HepG2 (cell line): ENCODE measurements around the gene THOC6. TPM values are rescaled to one million over a fixed set of nuclear protein-coding genes. Genes with fewer than 3 reads are reported as not detected.

ENCODE experiments used
- FOXC1 ChIP-seq: sonication (generic); formaldehyde crosslinking; IDR thresholded peaks from 2 replicates; pipeline ENCODE4 v1.8.0; 2022; ENCODE audit warnings: mild to moderate bottlenecking, missing genetic modification reagents, borderline replicate concordance
- HDAC6 ChIP-seq: fragments of 200-600 bp; sonication (generic); IDR thresholded peaks from 2 replicates; pipeline ENCODE4 v1.7.0; 2017; ENCODE audit warnings: mild to moderate bottlenecking, antibody characterized with exemption, low read length, low read depth
- IKZF4 ChIP-seq: sonication (generic); formaldehyde crosslinking; IDR thresholded peaks from 2 replicates; pipeline ENCODE4 v1.5.1; 2020; ENCODE audit warnings: borderline replicate concordance, mild to moderate bottlenecking, low read depth, missing genetic modification reagents; ENCODE audit errors: not compliant biosample characterization
- MEF2D ChIP-seq: sonication (generic); formaldehyde crosslinking; IDR thresholded peaks from 2 replicates; pipeline ENCODE4 v1.5.1; 2020; ENCODE audit warnings: mild to moderate bottlenecking, missing genetic modification reagents
- MIER3 ChIP-seq: IDR thresholded peaks from 2 replicates; pipeline ENCODE4 v1.6.1; 2016; ENCODE audit warnings: missing compliant biosample characterization, borderline replicate concordance
- NFE2 ChIP-seq: sonication (generic); formaldehyde crosslinking; IDR thresholded peaks from 2 replicates; pipeline ENCODE4 v1.4.0; 2020; ENCODE audit warnings: missing genetic modification reagents
- PCBP2 ChIP-seq: fragments of 200-400 bp; formaldehyde crosslinking; optimal IDR thresholded peaks from 2 replicates; pipeline ENCODE3; 2018; ENCODE audit warnings: low read length, low read depth; ENCODE audit not compliant: poor library complexity, severe bottlenecking
- PITX1 ChIP-seq: sonication (generic); formaldehyde crosslinking; IDR thresholded peaks from 2 replicates; pipeline ENCODE4 v1.5.1; 2020; ENCODE audit warnings: mild to moderate bottlenecking, missing genetic modification reagents
- RXRA ChIP-seq: sonication (generic); formaldehyde crosslinking; IDR thresholded peaks from 2 replicates; pipeline ENCODE4 v1.5.1; 2020; ENCODE audit warnings: missing genetic modification reagents
- SAFB2 ChIP-seq: sonication (generic); formaldehyde crosslinking; IDR thresholded peaks from 2 replicates; pipeline ENCODE4 v1.5.1; 2020; ENCODE audit warnings: missing genetic modification reagents, low read depth, mild to moderate bottlenecking, borderline replicate concordance
- U2AF1 ChIP-seq: fragments of 200-400 bp; formaldehyde crosslinking; optimal IDR thresholded peaks from 2 replicates; pipeline ENCODE3; 2017; ENCODE audit warnings: mild to moderate bottlenecking, low read depth, low read length
- ZFP36L1 ChIP-seq: sonication (generic); formaldehyde crosslinking; IDR thresholded peaks from 2 replicates; pipeline ENCODE4 v1.8.0; 2022; ENCODE audit warnings: mild to moderate bottlenecking, missing genetic modification reagents, moderate library complexity
- ZNF446 ChIP-seq: sonication (generic); formaldehyde crosslinking; IDR thresholded peaks from 2 replicates; pipeline ENCODE4 v1.5.0; 2020; ENCODE audit warnings: mild to moderate bottlenecking, missing genetic modification reagents
- ZNF510 ChIP-seq: sonication (generic); formaldehyde crosslinking; IDR thresholded peaks from 2 replicates; pipeline ENCODE4 v1.4.0; 2020; ENCODE audit warnings: low read depth, mild to moderate bottlenecking, missing genetic modification reagents
- ZNF790 ChIP-seq: sonication (generic); formaldehyde crosslinking; IDR thresholded peaks from 2 replicates; pipeline ENCODE4 v1.8.0; 2022; ENCODE audit warnings: missing genetic modification reagents, mild to moderate bottlenecking, borderline replicate concordance
- polyA plus RNA-seq, 8 experiments: library from polyadenylated mRNA; depleted of rRNA in 3 of 8; stranded (reverse) in 7 of 8; unstranded in 1 of 8; fragments of >200 nt; fragmentation: Illumina TruSeq in 4 of 8; extraction: Trizol in 4 of 8; gene quantifications; 2 replicates each; pipeline versions ENCODE4 v1.2.1 to v1.2.3, GENCODE V29; 2011 to 2016; ENCODE audit warnings: low read depth in 4 of 8, missing spikeins in 1 of 8, mixed read lengths in 1 of 8; ENCODE audit not compliant: insufficient read depth in 1 of 8
- total RNA-seq, 5 experiments: library from RNA; depleted of rRNA; stranded (reverse); fragments of >200 nt; fragmentation: Illumina TruSeq; extraction: Trizol; gene quantifications; 2 replicates each; pipeline ENCODE4 v1.2.3, GENCODE V29; 2016; ENCODE audit warnings: low read depth in 1 of 5
- TF ChIP-seq, protein P1 (sequence below): IDR thresholded peaks from 2 replicates; pipeline ENCODE4 v1.6.1; 2018; ENCODE audit warnings: missing genetic modification reagents
- TF ChIP-seq, protein P2 (sequence below), 2 experiments: fragments of 450-650 bp in 1 of 2; sonication (generic) in 1 of 2; formaldehyde crosslinking; IDR thresholded peaks; 2 replicates each; pipeline versions ENCODE4 v1.5.0 to v1.8.0; 2020 to 2022; ENCODE audit warnings: mild to moderate bottlenecking in 1 of 2, missing genetic modification reagents in 1 of 2
- TF ChIP-seq, protein P3 (sequence below): sonication (generic); formaldehyde crosslinking; IDR thresholded peaks from 2 replicates; pipeline ENCODE4 v1.5.1; 2020; ENCODE audit warnings: mild to moderate bottlenecking, missing genetic modification reagents, moderate library complexity
- TF ChIP-seq, protein P4 (sequence below): sonication (generic); formaldehyde crosslinking; IDR thresholded peaks from 2 replicates; pipeline ENCODE4 v1.5.0; 2020; ENCODE audit warnings: missing genetic modification reagents
- TF ChIP-seq, protein P5 (sequence below): IDR thresholded peaks from 2 replicates; pipeline ENCODE4 v1.6.1; 2016
- TF ChIP-seq, protein P6 (sequence below): sonication (generic); formaldehyde crosslinking; conservative IDR thresholded peaks from 2 replicates; pipeline ENCODE4 v1.8.1; 2023; ENCODE audit warnings: missing genetic modification reagents

The THOC6 gene
- total and polyA plus RNA-seq, 2 of the 13 experiments (the other 11 are each of a cell fraction or from before 2014, with no cell fraction given): 32.1 to 37.0 TPM

DNA sequence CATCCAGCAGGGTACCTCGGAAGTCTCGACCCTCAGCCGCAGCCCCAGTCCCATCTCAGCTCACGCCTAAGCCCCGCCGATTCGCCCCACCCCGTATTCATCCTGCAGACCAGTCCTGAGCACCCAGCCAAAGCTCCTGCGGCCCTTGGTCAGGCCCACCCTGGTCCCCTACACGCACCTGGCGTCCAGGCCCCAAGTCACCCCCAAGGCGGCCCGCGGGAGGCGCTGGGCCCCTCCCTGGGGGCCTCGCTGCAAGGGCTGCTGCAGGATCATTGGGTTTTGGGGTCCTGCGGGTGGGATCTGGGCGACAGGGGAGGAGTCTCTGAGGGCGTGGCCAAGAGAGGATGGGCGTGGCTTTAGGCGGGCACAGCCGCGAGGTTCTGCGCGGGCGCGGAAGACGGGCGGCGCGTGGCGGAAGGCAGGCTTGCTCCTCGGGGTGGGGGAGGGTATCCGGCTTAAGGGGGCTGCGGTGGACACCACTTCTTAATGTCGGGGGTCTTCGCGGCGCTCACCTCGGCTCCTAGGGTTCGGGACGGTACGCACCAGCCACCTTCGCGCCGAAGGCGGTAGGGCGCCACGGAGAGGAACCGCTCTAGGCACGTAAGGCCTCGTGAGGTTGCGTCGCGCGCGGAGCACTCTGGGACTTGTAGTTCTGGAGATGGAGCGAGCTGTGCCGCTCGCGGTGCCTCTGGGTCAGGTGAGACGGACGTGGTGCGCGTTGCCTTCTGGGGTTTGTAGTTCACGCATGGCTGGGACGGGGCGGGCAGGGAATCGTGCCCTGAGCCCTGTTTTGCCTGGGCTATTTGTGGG is at the start of gene THOC6, which contains the start of gene HCFC1R1 (continued):
- TF ChIP-seq, protein P1, sequence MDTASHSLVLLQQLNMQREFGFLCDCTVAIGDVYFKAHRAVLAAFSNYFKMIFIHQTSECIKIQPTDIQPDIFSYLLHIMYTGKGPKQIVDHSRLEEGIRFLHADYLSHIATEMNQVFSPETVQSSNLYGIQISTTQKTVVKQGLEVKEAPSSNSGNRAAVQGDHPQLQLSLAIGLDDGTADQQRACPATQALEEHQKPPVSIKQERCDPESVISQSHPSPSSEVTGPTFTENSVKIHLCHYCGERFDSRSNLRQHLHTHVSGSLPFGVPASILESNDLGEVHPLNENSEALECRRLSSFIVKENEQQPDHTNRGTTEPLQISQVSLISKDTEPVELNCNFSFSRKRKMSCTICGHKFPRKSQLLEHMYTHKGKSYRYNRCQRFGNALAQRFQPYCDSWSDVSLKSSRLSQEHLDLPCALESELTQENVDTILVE (CRISPR knock-in tag): peak; percentile 89
- TF ChIP-seq MIER3: peak; percentile 84; the same call in 1 of the 2 replicates
- 0 out of 2 replicates have a peak, but pooled peaks have one; percentile 53 for TF ChIP-seq ZNF510 (CRISPR knock-in tag)
- TF ChIP-seq MEF2D (CRISPR knock-in tag): peak; percentile 83; the same call in 1 of the 2 replicates
- peak; percentile 76; the same call in 1 of the 2 replicates for TF ChIP-seq RXRA (CRISPR knock-in tag)
- TF ChIP-seq, protein P2, sequence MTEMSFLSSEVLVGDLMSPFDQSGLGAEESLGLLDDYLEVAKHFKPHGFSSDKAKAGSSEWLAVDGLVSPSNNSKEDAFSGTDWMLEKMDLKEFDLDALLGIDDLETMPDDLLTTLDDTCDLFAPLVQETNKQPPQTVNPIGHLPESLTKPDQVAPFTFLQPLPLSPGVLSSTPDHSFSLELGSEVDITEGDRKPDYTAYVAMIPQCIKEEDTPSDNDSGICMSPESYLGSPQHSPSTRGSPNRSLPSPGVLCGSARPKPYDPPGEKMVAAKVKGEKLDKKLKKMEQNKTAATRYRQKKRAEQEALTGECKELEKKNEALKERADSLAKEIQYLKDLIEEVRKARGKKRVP (CRISPR knock-in tag; IDR thresholded peaks at IDR 0.05): peak in 1 of 2 experiments; percentile 95; a peak in 2 of 4 replicates
- TF ChIP-seq, protein P3, sequence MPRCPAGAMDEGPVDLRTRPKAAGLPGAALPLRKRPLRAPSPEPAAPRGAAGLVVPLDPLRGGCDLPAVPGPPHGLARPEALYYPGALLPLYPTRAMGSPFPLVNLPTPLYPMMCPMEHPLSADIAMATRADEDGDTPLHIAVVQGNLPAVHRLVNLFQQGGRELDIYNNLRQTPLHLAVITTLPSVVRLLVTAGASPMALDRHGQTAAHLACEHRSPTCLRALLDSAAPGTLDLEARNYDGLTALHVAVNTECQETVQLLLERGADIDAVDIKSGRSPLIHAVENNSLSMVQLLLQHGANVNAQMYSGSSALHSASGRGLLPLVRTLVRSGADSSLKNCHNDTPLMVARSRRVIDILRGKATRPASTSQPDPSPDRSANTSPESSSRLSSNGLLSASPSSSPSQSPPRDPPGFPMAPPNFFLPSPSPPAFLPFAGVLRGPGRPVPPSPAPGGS: peak; percentile 90
- TF ChIP-seq SAFB2 (CRISPR knock-in tag): no peak
- peak; percentile 34; the same call in 1 of the 2 replicates for TF ChIP-seq FOXC1
- peak; percentile 81 for TF ChIP-seq IKZF4 (CRISPR knock-in tag)
- TF ChIP-seq, protein P4, sequence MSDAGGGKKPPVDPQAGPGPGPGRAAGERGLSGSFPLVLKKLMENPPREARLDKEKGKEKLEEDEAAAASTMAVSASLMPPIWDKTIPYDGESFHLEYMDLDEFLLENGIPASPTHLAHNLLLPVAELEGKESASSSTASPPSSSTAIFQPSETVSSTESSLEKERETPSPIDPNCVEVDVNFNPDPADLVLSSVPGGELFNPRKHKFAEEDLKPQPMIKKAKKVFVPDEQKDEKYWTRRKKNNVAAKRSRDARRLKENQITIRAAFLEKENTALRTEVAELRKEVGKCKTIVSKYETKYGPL: no peak
- TF ChIP-seq ZNF446 (CRISPR knock-in tag): peak; percentile 72; the same call in 1 of the 2 replicates
- TF ChIP-seq ZFP36L1 (CRISPR knock-in tag): peak; percentile 60; the same call in 1 of the 2 replicates
- TF ChIP-seq, protein P5, sequence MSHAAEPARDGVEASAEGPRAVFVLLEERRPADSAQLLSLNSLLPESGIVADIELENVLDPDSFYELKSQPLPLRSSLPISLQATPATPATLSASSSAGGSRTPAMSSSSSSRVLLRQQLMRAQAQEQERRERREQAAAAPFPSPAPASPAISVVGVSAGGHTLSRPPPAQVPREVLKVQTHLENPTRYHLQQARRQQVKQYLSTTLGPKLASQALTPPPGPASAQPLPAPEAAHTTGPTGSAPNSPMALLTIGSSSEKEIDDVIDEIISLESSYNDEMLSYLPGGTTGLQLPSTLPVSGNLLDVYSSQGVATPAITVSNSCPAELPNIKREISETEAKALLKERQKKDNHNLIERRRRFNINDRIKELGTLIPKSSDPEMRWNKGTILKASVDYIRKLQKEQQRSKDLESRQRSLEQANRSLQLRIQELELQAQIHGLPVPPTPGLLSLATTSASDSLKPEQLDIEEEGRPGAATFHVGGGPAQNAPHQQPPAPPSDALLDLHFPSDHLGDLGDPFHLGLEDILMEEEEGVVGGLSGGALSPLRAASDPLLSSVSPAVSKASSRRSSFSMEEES (CRISPR knock-in tag): peak; percentile 95
- TF ChIP-seq PCBP2: peak; percentile 73
- TF ChIP-seq, protein P6, sequence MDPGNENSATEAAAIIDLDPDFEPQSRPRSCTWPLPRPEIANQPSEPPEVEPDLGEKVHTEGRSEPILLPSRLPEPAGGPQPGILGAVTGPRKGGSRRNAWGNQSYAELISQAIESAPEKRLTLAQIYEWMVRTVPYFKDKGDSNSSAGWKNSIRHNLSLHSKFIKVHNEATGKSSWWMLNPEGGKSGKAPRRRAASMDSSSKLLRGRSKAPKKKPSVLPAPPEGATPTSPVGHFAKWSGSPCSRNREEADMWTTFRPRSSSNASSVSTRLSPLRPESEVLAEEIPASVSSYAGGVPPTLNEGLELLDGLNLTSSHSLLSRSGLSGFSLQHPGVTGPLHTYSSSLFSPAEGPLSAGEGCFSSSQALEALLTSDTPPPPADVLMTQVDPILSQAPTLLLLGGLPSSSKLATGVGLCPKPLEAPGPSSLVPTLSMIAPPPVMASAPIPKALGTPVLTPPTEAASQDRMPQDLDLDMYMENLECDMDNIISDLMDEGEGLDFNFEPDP: no peak
- peak; percentile 88; the same call in 1 of the 2 replicates for TF ChIP-seq ZNF790 (CRISPR knock-in tag)
- no peak for TF ChIP-seq U2AF1
- peak; percentile 68 for TF ChIP-seq PITX1 (CRISPR knock-in tag)
- TF ChIP-seq NFE2 (CRISPR knock-in tag): no peak
- no peak for TF ChIP-seq HDAC6
